PFSK-1 (cell line): ENCODE measurements around the gene HIVEP1.

Source experiments
- POLR2AphosphoS5 ChIP-seq: IDR thresholded peaks from 2 replicates; pipeline ENCODE4 v1.6.1; 2012; ENCODE audit warnings: low read depth, mild to moderate bottlenecking, control low read depth, low read length, moderate library complexity
- REST ChIP-seq, 2 experiments: IDR thresholded peaks; 2 replicates each; pipeline versions ENCODE4 v1.6.1 to v1.8.0; 2011 to 2012; ENCODE audit warnings: low read depth in 2 of 2, low read length in 2 of 2, control low read depth in 1 of 2, inconsistent platforms in 1 of 2, mild to moderate bottlenecking in 1 of 2, moderate library complexity in 1 of 2; ENCODE audit not compliant: insufficient read depth in 1 of 2
- SIN3A ChIP-seq: IDR thresholded peaks from 2 replicates; pipeline ENCODE4 v1.6.1; 2012; ENCODE audit warnings: mild to moderate bottlenecking, low read length, moderate library complexity, borderline replicate concordance; ENCODE audit not compliant: insufficient read depth
- TAF1 ChIP-seq: IDR thresholded peaks from 2 replicates; pipeline ENCODE4 v1.6.1; 2012; ENCODE audit warnings: low read length, control low read depth, borderline replicate concordance; ENCODE audit not compliant: insufficient read depth

DNA sequence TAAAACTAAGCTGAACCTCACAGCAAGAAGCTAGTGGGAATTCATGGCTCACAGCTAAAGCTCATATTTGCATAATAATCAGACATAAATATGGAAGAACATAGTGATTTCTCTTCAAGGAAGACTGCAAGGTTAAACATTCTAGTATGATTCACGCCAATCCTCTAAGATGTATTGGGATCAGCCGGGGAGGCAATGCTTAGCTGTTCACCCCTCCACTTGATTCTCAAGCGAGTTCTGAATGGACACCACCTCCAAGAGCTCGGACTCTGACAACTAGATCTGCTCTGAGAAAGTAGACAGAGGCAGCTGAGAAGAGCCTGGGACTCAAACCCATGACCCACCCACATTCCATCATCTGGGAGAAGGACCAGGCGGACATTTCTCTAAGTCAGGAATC is 159.6 kb downstream of the HIVEP1 start:
- TF ChIP-seq POLR2AphosphoS5 (no peak), REST (IDR thresholded peaks at IDR 0.05; ENCODE audit: insufficient read depth in 1 of 2, low read depth in 2 of 2, low read length in 2 of 2) (no peak), TAF1 (no peak), SIN3A (no peak)
